SHP77 (cell line): ENCODE measurements around the gene DPM3.
A peak's percentile ranks its signal among the peaks of the same experiment; 100 is the strongest.
"Not testable (repeated sequence)": the region's sequence is repeated elsewhere in the genome, so short reads cannot be mapped to it uniquely, and the experiment has no call there.

ENCODE experiments used
- DNase-seq, 2 experiments: peaks; one replicate each; lab custom pipeline; 2025; lab: John Stamatoyannopoulos, UW

DPM3 gene

DNA sequence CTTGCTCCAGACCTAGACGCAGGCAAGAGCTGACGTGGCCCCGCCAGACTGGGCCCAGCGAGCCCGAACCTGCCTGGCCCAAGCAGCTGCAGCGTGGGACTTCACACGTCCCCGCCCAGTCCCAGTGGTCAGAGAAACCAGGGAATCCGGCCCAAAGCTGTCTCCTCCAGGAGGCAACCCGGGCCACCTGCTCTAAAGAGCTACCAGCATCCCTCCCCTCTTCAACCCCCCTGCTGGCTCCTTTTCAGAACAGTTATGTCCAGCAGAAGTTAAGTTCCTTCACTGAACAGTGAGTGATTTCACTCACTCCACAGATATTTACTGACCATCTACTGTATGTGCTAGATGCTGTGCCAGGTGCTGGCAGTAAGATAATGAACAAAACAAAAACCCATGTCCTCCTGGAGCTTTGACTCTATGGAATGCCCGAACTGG lies 14.8 kb downstream of the DPM3 start:
- peak; percentile 55 to 63 for DNase-seq

DNA sequence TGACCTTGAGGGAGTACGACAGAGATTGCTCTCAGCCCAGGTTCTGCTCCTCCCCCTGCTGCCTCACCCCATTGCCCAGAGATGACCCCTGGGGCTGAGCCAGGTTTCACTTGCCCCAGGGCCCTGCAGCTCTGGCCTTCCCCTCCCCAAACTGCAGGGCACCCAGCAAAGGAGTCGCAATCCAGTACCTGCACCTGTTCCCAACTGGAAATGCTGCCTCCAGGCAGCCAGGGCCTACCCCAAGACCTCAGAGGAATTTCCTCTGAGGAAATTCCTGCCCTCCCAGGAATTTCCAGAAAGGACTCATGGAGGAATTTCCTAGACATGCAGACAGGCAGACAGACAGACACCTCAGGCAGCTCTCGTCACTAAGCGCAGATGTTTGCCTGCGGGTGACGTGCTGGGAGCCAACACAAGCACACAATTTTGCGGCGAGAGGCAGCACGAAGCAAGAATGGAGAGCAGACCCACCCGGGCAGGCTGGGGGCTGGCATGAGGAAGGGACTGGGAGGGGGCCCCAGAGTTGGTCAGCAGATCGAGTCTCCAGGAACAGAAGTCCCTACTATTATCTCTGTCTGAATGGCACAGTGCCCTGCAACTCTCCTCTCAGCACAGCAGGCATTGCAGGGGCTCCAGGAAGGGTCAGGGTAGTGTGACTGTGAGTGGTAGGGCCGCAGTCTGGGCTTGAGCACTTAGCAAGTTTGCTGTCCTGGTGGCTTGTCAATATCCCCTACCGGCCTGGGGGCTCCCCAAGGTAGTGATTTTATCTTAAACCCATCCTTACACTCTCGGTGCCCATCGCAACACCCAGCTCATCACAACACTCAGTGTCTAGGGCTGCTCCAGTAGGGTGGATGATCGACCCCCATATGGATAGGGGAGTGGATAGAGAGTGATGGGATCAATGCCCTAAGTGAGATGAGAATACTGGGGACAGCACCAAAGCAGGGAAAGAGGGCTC lies 15.5 kb downstream of the DPM3 start:
- peak; percentile 57 to 60 for DNase-seq

- DNase-seq = no peak
Observed at GRCh38 chr1:155123801-155124200, 16.5 kb downstream of the DPM3 start.

DNA sequence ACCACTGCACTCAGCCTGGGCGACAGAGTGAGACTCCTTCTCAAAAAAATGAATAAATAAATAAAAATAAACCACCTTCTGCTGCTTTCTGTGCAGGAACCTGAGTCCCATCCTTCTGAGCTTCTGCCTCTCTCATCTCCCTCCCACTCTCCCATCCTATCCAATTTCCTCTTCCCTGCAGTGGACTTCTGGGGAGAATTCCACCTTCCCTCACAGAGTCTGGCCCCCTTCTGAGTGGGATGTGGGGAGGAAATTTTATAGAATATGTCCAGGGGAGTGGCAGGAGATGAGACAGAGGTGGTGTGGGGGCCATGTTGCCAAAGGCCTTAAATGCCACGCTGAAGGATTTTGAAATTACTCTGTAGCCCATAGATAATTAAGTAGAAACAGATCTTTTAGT lies 18.0 kb downstream of the DPM3 start:
- no peak for DNase-seq

- DNase-seq = no peak
Observed at GRCh38 chr1:155121249-155121648, 19.1 kb downstream of the DPM3 start.

GRCh38 chr1:155120253-155120652 lies 20.1 kb downstream of the DPM3 start:
- DNase-seq = no peak

GRCh38 chr1:155118090-155118489 lies 22.2 kb downstream of the DPM3 start:
- not testable (repeated sequence) for DNase-seq

- DNase-seq = peak in 1 of 2 experiments; percentile 77
Observed at GRCh38 chr1:155117610-155118009, 22.7 kb downstream of the DPM3 start.

DNA sequence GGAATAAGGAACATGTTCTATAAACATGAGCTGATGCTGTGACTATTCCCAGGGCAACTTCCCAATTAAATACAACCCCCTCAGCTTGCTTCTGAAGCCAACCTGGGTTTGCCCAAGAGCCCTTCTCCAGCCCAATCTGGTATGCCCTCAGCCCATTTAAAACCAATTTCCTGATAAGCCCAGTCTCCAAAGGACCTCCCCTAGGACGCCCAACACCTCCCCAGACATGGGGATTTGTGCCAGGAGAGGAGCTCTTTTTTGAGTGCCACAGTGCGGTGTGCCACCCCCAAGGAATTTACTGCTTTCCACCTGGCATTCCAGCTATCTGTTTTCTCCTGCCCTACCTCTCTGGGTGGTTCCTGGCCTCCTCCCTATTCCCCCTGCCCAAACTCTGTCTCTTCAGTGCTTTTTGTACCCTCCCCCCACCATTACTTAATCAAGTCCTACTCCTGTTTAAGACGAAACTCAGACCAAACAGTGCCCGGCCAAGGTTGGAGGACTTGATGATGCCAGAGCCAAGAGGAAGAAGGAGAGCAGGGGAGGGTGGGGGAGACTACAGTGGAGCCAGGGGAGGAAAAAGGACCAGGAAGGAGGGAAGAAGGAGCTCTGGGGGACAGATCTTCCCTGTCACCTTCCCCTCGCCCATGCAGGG lies 24.1 kb downstream of the DPM3 start:
- DNase-seq = no peak

GRCh38 chr1:155113450-155113980 lies 26.8 kb downstream of the DPM3 start:
- no peak for DNase-seq

DNA sequence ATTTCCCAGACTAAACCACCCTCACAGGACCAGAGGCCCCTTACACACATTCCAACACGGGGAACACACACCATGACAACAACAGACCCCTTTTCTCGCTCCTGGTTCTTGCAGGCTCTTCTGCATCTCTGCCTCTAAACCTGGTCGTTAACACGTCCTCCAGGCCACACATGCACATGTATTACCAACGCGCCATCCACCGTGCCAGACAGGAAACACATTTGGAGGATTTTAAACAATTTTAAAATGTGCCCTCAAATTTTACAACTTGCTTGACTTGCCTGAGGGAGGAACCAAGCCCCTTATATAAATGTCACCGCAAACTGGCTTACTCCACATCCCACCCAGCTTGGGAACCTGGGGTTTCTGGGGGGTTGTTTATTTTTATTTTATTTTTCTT lies 29.5 kb downstream of the DPM3 start:
- DNase-seq = no peak

DNA sequence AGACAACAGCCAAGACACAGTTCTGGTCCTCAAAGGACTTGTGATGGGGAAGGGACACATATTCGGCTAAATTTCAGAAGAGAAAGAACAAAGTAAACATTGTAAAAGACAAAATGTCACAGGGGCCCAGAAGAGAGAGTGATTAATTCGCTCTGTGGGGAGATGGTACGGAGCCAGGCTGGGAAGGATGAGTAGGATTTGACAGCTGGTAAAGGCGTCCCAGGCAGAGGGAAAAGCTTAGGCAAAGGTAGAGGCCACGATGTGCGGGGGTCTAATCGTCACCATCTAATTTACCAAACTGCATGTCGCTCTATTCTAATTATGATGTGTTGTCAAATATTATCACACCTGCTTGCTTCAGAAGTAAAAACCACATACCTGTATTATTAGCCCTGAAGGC lies 29.9 kb downstream of the DPM3 start:
- no peak for DNase-seq

- DNase-seq = no peak
Observed at GRCh38 chr1:155108296-155108695, 32.0 kb downstream of the DPM3 start.

- no peak for DNase-seq
Observed at GRCh38 chr1:155107309-155108264, 32.7 kb downstream of the DPM3 start.

GRCh38 chr1:155106862-155107261 lies 33.5 kb downstream of the DPM3 start:
- peak; percentile 25 to 49 for DNase-seq

GRCh38 chr1:155105604-155106011 lies 34.7 kb downstream of the DPM3 start:
- no peak for DNase-seq

GRCh38 chr1:155104605-155105534 lies 35.5 kb downstream of the DPM3 start:
- no peak for DNase-seq

DNA sequence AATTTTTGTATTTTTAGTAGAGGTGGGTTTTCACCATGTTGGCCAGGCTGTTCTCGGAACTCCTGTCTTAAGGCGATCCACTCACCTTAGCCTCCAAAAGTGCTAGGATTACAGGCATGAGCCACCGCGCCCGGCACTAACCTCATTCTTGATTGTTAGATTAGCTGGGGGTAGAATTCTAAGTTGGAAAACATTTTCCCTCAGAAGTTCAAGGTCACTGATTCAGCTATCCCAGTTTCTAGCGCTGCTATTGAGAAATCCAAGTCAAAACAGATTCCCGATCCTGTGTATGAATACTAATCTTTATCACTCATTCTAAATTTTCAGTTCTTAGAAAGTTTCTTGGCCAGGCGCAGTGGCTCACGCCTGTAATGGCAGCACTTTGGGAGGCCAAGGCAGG lies 37.0 kb downstream of the DPM3 start:
- DNase-seq = no peak

- DNase-seq = no peak
Observed at GRCh38 chr1:155099331-155099730, 41.0 kb downstream of the DPM3 start.

DNA sequence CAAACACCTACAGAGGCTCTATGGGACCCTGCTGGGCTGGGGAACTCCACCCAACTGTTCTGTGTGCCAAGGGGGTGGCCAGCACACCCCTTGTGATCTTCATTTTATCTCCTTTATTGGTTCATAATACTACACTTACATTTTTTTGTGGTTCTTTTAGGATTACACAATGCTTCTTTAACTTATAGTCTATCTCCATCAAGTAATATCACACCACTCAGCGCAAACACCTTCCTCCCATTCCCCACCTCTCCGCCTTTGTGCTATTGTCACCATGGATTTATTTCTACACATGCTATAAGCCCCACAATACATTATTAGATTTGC lies 45.7 kb downstream of the DPM3 start:
- DNase-seq = no peak
